ENCODE results near the gene KRT15.

The KRT15 gene

GRCh38 chr17:41530062-41531048, 11.7 kb upstream of the KRT15 start:
- TF ChIP-seq, protein P1, sequence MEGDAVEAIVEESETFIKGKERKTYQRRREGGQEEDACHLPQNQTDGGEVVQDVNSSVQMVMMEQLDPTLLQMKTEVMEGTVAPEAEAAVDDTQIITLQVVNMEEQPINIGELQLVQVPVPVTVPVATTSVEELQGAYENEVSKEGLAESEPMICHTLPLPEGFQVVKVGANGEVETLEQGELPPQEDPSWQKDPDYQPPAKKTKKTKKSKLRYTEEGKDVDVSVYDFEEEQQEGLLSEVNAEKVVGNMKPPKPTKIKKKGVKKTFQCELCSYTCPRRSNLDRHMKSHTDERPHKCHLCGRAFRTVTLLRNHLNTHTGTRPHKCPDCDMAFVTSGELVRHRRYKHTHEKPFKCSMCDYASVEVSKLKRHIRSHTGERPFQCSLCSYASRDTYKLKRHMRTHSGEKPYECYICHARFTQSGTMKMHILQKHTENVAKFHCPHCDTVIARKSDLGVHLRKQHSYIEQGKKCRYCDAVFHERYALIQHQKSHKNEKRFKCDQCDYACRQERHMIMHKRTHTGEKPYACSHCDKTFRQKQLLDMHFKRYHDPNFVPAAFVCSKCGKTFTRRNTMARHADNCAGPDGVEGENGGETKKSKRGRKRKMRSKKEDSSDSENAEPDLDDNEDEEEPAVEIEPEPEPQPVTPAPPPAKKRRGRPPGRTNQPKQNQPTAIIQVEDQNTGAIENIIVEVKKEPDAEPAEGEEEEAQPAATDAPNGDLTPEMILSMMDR (IDR thresholded peaks at IDR 0.05): no peak

GRCh38 chr17:41529491-41529915, 10.8 kb upstream of the KRT15 start:
- TF ChIP-seq, protein P1 (IDR thresholded peaks at IDR 0.05): no peak

DNA sequence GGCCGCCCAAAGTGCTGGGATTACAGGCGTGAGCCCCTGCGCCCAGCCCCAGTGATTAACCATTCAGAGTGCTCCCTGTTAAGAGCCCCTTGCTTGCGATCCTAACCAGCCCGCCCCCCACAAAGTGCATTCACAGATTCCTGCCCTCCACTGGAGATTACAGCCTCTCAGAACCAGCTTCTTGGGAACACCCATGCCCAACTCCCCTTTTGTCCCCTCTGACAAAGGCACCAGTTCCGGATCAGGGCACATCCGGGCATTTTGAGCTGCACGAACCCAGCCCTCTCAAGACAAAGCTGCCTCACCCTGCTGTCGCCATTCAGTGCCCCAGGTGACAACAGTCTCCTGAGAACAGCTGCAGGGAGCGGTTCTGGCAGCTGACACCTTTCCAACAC, 10.3 kb upstream of the KRT15 start:
- TF ChIP-seq, protein P1 (IDR thresholded peaks at IDR 0.05): no peak

DNA sequence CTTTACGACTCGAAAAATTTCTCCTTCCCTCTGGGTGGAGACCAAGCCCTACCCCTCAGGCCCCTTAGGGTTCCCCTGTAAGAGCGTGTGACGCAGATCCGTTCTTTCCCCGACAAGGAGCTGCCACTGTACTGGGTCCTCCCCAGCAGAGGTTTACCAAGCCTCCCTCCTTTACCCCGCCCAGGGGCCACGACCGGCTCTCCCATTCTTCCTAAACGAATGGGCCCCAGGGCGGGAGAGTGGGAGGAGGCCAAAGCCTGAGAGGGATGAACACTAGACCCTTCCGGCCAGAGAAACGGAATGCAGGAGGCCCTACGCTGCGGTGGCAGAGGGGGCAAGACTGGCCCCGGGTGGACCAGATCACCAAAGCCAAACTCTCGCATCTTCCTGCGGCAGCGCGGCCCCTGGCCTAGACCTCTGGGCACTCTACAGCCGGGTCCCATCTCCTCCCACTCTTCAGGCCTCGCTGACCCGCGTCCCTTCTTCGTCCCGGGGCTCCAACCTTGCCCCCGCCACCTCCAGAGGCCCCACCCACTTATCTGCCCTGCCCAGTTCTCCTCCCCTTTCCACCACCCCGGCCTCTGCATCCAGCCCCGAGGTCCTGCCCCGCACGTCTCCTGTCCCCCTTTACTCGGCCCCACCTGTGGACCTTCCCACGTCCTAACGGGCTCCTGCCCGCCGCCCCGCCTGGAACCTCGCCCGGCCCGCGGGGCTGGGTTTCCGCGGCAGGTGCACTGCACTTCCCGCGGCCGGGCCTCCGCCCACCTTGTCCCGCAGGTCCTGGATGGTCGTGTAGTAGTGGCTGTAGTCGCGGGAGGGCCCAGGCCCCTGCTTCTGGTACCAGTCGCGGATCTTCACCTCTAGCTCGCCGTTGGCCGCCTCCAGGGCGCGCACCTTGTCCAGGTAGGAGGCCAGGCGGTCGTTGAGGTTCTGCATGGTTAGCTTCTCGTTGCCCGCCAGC, 8.7 kb upstream of the KRT15 start:
- TF ChIP-seq, protein P1 (IDR thresholded peaks at IDR 0.05): no peak

- TF ChIP-seq, protein P1 (IDR thresholded peaks at IDR 0.05): no peak
Measured at GRCh38 chr17:41524261-41524660, 5.6 kb upstream of the KRT15 start.

DNA sequence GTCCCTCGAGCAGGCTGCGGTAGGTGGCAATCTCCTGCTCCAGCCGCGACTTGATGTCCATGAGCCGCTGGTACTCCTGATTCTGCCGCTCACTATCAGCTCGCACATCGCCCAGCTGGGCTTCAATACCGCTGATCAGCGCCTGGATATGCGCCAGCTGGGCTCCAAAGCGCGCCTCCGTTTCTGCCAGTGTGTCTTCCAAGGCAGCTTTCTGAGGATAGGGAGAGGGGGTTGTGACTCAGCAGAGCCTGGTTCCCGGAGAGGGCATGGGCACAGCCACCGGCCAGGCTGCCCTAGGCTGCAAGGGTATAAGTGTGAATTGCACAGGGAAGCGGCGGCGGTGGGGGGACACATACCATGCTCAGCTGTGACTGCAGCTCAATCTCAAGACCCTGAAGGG, 5.1 kb upstream of the KRT15 start:
- TF ChIP-seq, protein P1 (IDR thresholded peaks at IDR 0.05): no peak

- TF ChIP-seq, protein P1 (IDR thresholded peaks at IDR 0.05): no peak
Measured at GRCh38 chr17:41523225-41523593, 4.5 kb upstream of the KRT15 start.

Measured in LNCAP (cell line).